EL (cell line): Measurements from ENCODE around the gene ARL3.
"Not testable (repeated sequence)": the region's sequence is repeated elsewhere in the genome, so short reads cannot be mapped to it uniquely, and the experiment has no call there.

ENCODE experiments used
- DNase-seq: peaks from one replicate; pipeline ENCODE4 v3.0.0-alpha.2; 2016

ARL3 gene

DNA sequence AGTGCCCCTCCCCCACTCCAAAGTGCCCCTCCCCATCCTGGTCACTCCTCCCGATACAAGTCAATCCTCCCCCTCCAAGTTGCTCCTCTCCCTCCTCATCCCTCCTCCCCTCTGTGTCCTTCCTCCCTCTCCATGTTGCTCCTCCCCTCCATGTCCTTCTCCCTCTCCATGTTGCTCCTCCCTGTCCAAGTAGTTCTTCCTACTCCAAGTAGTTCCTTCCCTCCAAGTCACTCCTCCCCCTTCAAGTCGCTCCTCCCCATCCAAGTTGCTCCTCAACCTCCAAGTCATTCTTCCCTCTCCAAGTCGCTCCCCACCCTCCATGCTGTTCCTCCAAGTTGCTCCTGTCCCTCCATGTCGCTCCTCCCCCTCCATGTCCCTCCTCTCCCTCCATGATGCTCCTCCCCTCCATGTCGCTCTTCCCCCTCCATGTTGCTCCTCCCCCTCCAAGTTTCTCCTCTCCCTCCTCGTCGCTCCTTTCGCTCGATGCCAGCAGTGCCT lies 20.9 kb upstream of the ARL3 start:
- DNase-seq: no peak

DNA sequence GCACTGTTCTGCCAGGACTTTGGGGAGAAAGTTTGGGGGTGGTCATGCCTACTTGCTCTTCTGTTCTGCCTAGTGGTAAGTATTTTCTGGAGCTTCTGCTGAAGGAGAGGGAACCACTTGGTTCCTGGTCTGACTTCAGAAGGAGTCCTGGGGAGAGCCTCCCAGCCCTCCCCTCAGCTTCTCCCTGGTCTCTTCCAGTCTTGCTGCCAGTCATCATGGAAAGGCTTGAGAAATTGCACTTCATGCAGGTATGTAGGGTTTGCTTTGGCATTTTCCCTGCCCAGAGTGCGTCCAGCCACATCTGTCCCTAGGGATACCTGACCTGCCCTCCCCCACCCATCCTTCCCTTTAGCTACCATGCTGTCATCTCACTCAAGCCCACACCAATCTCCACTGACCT lies 18.5 kb upstream of the ARL3 start:
- no peak for DNase-seq

GRCh38 chr10:102731222-102731800 lies 17.1 kb upstream of the ARL3 start:
- DNase-seq: no peak

DNA sequence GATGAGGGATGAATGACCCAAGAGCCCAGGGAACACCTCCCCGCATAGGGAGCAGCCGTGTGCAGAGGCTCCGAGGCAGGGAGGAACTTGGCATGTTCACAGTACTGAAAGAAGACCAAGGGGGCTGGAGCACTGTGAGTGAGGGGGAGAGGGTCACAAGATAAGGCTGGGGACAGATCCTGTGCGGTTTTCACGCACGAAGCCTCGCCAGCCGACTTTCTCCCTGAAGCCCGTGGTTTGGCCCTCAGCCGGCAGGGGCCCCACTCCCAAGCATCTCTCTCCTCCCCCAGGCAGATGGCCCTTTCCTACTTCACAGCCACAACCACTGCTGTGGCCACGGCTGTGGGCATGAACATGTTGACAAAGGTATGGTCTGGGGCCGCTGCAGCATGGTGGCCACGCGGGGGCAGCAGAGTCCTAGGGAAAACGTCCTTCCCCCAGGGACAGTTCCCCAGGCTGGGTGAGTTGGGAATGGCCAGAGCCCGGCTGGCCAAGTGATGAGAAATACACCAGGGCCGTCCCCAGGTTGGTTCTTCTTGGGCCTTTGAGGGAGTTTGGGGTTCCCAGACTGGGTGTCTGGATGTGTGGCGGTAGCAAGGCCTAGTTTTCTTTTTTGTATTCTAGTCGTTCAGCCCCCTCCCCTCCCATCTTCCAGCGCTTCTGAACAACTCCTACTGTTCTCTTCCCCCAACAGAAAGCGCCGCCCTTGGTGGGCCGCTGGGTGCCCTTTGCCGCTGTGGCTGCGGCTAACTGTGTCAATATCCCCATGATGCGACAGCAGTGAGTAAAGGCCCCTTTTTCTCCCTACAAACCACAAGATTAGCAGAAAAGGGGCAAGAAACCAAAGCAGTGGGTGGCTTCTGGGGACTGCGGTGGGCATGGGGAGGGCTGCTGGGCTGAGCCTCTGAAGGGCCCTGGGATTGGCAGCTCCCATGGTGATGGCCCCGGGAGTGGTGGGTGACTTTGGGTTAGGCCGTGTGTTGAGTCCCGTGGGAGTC lies 15.1 kb upstream of the ARL3 start:
- peak; percentile 79 for DNase-seq

DNA sequence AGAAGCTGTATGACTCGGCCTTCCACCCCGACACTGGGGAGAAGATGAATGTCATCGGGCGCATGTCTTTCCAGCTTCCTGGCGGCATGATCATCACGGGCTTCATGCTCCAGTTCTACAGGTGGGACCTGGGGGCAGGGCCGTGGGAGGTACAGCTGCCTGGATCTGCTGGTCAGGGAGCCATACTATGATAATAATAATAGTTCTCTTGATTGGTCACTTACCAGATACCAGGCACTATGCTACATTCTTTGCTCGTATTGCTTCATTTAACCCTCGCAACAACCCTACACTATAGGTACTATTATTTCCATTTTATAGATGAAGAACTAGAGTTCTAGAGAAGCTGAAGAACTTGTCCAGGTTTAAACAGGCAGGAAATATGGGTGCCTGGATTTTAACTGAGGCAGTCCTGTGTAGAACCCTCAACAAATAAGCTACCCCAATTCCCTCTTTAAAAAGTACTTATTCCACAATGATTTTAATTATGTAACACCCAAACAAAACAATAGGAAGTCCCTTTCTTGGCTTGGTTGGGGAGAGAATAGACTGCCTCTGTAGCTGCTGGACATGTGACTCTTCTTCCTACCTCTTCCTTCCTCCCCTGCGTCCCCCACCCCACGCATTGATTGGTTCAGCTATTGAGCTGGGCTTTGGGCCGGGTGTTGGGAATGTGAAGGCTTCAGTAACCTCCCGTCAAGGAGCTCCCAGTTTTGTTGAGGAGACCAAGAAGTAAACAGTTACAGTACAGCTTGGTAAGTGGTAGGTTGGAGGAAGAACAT lies 13.0 kb upstream of the ARL3 start:
- DNase-seq: peak; percentile 36

GRCh38 chr10:102726274-102726673 lies 12.1 kb upstream of the ARL3 start:
- peak; percentile 66 for DNase-seq

- no peak for DNase-seq
Observed at GRCh38 chr10:102723989-102724388, 9.8 kb upstream of the ARL3 start.

GRCh38 chr10:102721954-102722353 lies 7.8 kb upstream of the ARL3 start:
- no peak for DNase-seq

- no peak for DNase-seq
Observed at GRCh38 chr10:102720775-102721301, 6.6 kb upstream of the ARL3 start.

DNA sequence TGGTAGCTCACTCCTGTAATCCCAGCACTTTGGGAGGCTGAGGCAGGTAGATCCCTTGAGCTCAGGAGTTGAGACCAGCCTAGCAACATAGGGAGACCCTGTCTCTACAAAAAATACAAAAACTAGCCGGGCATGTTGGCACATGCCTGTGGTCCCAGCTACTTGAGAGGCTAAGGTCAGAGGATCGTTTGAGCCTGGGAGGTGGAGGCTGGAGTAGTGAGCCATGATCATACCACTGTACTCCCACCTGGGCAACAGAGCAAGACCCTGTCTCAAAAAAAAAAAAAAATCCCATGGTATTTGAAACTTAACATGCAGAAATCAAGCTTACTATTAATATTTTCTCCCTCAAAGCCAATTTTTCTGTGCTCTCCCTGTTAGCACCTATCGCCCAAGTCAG lies 6.1 kb upstream of the ARL3 start:
- DNase-seq: no peak

DNA sequence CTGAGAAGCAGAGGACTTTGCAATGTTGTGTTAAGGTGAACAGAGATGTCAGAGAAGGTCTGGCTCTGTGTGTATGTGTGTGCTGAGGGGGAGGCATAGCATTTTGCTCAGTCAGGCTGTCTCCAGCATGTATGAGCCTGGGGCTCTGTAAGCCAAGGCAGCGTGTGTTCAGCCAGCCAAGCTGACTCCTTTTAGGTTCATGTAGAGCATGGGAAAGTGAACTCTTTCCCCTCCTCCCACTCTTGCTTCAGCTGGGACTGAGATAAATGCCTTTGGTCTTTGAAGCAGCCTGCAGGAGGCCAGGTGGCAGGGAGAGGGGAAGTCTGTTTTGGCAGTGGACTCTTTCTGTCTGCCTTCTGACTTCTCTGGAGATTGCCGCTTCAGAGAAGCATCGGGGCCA lies 4.0 kb upstream of the ARL3 start:
- DNase-seq: peak; percentile 26

- not testable (repeated sequence) for DNase-seq
Observed at GRCh38 chr10:102716900-102717565, 2.8 kb upstream of the ARL3 start.

- DNase-seq: no peak
Observed at GRCh38 chr10:102715880-102716279, 1.7 kb upstream of the ARL3 start.

DNA sequence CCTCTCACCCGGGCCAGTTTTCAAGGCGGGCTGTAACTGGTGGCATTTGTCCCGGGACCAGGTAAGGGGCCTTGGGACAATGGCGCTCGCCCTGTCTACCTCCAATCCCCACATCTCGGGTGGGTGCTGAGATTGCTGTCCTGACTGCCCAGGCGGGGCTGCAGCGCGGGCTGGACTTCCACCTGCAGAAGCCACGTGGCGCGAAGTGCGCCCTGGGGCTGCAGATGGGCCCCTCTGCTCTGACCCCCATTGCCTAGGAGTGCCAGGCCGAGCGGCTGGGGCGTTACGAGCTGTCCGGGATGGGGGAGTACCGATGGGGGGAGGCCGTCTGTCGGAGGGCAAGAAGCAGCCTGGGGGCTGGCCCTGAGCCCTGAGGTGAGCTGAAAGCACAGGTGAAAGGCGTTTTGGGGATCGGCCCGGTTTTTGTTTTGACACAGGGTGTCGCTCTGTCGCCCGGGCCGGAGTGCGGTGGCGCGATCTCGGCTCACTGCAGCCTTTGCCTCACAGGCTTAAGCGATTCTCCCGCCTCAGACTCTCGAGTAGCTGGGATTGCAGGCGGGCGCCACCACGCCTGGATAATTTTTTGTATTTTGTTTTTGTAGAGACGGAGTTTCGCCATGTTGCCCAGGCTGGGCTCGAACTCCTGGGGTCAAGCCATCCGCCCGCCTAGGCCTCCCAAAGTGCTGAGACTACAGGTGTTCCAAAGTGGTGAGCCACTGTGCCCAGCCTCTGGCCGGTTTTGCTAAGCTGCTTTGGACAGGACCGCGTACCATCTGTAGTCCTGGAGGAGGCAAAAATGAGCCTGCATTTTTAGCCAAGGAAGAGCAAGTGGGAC lies 641 bp upstream of the ARL3 start, which contains the start of gene SFXN2:
Gene SFXN2, plus strand, starts transcription at position 16 of the 835 bp plus-strand sequence. CDS start 12,001 bp downstream, outside the sequence.
- peak; percentile 34 for DNase-seq

DNA sequence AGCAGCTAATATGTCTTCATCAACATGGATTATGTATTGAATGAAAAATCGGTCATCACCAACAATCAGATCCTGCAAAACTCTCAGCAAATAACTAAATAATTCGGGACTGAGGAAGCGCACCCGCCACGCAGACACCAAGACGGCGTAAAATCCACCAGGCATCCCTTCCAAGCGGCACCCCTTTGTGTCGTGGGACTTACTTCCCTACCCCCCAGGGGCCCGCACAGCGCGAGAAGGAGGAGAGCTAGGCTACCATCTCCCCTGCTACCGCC lies 721 bp downstream of the ARL3 start:
- DNase-seq: no peak

- DNase-seq: no peak
Observed at GRCh38 chr10:102712843-102713538, 1.2 kb downstream of the ARL3 start.

DNA sequence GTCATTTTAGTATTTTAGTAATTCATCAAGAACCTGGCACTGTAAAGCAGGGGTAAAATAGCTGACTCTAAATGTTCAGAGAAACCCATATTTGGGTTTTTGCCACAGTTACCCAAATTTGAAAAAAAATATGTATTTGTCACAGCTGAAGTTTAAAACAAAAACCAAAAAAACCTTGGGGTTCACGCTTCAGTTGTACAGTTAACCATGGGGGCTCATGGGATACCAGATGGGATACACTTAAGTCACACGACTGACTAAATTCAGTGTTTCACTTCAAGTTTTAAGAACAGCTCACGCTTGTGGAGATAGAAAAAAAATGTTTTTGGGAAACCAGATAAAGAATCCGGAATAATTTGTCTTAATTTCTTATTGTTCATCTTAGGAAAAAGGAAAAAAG lies 2.1 kb downstream of the ARL3 start:
- DNase-seq: no peak

- DNase-seq: peak; percentile 89
Observed at GRCh38 chr10:102710609-102711008, 3.6 kb downstream of the ARL3 start.

GRCh38 chr10:102705531-102705930 lies 8.7 kb downstream of the ARL3 start:
- no peak for DNase-seq

DNA sequence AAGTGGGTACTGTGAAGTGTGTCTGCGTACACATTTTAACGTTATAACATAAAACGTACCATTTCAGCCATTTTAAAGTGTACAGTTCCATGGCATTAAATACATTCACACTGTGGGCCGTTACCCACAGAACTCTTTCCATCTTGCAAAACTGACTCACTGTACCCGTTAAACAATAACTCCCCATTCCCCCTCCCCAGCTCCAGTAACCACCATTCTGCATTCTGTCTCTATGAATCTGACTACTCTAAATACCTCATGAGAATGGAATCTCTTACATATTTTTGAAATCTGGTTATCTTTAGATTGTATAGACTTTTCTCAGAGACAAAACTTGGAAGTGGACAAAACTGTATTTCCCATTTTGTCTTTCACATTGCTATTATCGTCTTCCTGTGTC lies 9.3 kb downstream of the ARL3 start:
- DNase-seq: peak; percentile 88

GRCh38 chr10:102702742-102703141 lies 11.5 kb downstream of the ARL3 start:
- no peak for DNase-seq
